H1 (cell line): ENCODE measurements around the gene MAPK14. TPM values are rescaled to one million over a fixed set of nuclear protein-coding genes. Genes with fewer than 3 reads are reported as not detected.

Source experiments
- EGR1 ChIP-seq: IDR thresholded peaks from 2 replicates; pipeline ENCODE4 v1.6.1; 2011; ENCODE audit warnings: low read depth, low read length, borderline replicate concordance
- EP300 ChIP-seq, 2 experiments: IDR thresholded peaks; 1 replicate in 1 of 2; 2 replicates in 1 of 2; pipeline ENCODE4 v1.6.1; 2011 to 2012; ENCODE audit warnings: low read depth in 2 of 2, low read length in 2 of 2, mild to moderate bottlenecking in 2 of 2, borderline replicate concordance in 1 of 2, inconsistent platforms in 1 of 2, moderate library complexity in 1 of 2
- JUN ChIP-seq: IDR thresholded peaks from 2 replicates; pipeline ENCODE4 v1.6.1; 2011; ENCODE audit warnings: low read depth, mild to moderate bottlenecking, improper control_type of control experiment, low read length
- PHF8 ChIP-seq: fragments of 200-600 bp; sonication (generic); conservative IDR thresholded peaks from 2 replicates; pipeline ENCODE4 v1.7.1; 2012; ENCODE audit warnings: low read depth, mild to moderate bottlenecking, inconsistent platforms, low read length, moderate library complexity
- TBP ChIP-seq: IDR thresholded peaks from 2 replicates; pipeline ENCODE4 v1.6.1; 2011; ENCODE audit warnings: low read depth, low read length, improper control_type of control experiment
- USF2 ChIP-seq: IDR thresholded peaks from 2 replicates; pipeline ENCODE4 v1.6.1; 2011; ENCODE audit warnings: low read length, improper control_type of control experiment
- polyA plus RNA-seq, 7 experiments: library from polyadenylated mRNA; depleted of rRNA in 3 of 7; stranded (reverse) in 5 of 7; unstranded in 2 of 7; fragments of >200 nt in 5 of 7; fragments of 200-250 nt in 2 of 7; gene quantifications; 1 replicate in 5 of 7; 2 replicates in 1 of 7; 4 replicates in 1 of 7; pipeline versions ENCODE4 v1.2.1 to v1.2.3, GENCODE V29; 2011 to 2013; ENCODE audit warnings: missing spikeins in 2 of 7, mixed read lengths in 2 of 7
- total RNA-seq: library from RNA; stranded (reverse); fragmentation: NEBNext Ultra II Directional; extraction: Animal tissue kit (Norgen Biotek cat#: 25700); gene quantifications from 2 replicates; pipeline ENCODE4 v1.2.1, GENCODE V29; 2021

MAPK14 gene
- total and polyA plus RNA-seq, 2 of the 8 experiments (the other 6 are each of a cell fraction or from before 2014, with no cell fraction given), result 18.1 to 39.3 TPM

GRCh38 chr6:36122495-36123269, 95.1 kb downstream of the MAPK14 start (continued):
- TF ChIP-seq EGR1, result no peak
- no peak for TF ChIP-seq EP300 (IDR thresholded peaks at IDR 0.05; ENCODE audit: borderline replicate concordance in 1 of 2, low read depth in 2 of 2, low read length in 2 of 2)
- TF ChIP-seq JUN, result no peak
- TF ChIP-seq PHF8, result no peak
- TF ChIP-seq TBP, result no peak
- TF ChIP-seq USF2, result no peak
